ENCODE results near the gene PSMB9. TPM values are rescaled to one million over a fixed set of nuclear protein-coding genes. Genes with fewer than 3 reads are reported as not detected.

PSMB9 gene
- total RNA-seq, 1 experiment from 2014 or later: 120 TPM

- no peaks in the 10 kb centered on the region for H3K27me3 Mint-ChIP-seq (ENCODE audit: unreplicated experiment)
- no peak overlapping the region for H3K27ac Mint-ChIP-seq (ENCODE audit: unreplicated experiment)
- peaks cover 4% of the 10 kb centered on the region for H3K36me3 Mint-ChIP-seq (ENCODE audit: insufficient read depth, unreplicated experiment)
- no peak overlapping the region for H3K4me3 Mint-ChIP-seq (ENCODE audit: low read depth, unreplicated experiment)
- intact Hi-C loops (cut with micrococcal nuclease; ENCODE audit: unreplicated experiment): no loop called here
- TF ChIP-seq CTCF (IDR thresholded peaks at IDR 0.05; ENCODE audit: unreplicated experiment): no peak
- CTCF ChIA-PET: no interaction called here
- no peaks in the 10 kb centered on the region for H3K9me3 Mint-ChIP-seq (ENCODE audit: low read depth, unreplicated experiment)
- BruUV-seq (replicated peaks): no TSS peak
- H3K4me1 Mint-ChIP-seq (ENCODE audit: low read depth, unreplicated experiment): no peaks in the 10 kb centered on the region
- no peak for DNase-seq
Observed at GRCh38 chr6:32829495-32829894, 24.5 kb upstream of the PSMB9 start.

GRCh38 chr6:32830017-32830416 is 24.0 kb upstream of the PSMB9 start:
- Mint-ChIP-seq H3K4me1 (ENCODE audit: low read depth, unreplicated experiment) (no peaks in the 10 kb centered on the region), H3K4me3 (ENCODE audit: low read depth, unreplicated experiment) (no peak overlapping the region), H3K27me3 (ENCODE audit: unreplicated experiment) (no peaks in the 10 kb centered on the region), H3K9me3 (ENCODE audit: low read depth, unreplicated experiment) (no peaks in the 10 kb centered on the region), H3K36me3 (ENCODE audit: insufficient read depth, unreplicated experiment) (peaks cover 10% of the 10 kb centered on the region), H3K27ac (ENCODE audit: unreplicated experiment) (no peak overlapping the region)
- BruUV-seq (replicated peaks): no TSS peak
- CTCF ChIA-PET: no interaction called here
- no peak for TF ChIP-seq CTCF (IDR thresholded peaks at IDR 0.05; ENCODE audit: unreplicated experiment)
- intact Hi-C loops (cut with micrococcal nuclease; ENCODE audit: unreplicated experiment): no loop called here
- no peak for DNase-seq

- intact Hi-C loops (cut with micrococcal nuclease; ENCODE audit: unreplicated experiment): no loop called here
- no peak for DNase-seq
- Mint-ChIP-seq H3K9me3 (ENCODE audit: low read depth, unreplicated experiment) (no peaks in the 10 kb centered on the region), H3K27me3 (ENCODE audit: unreplicated experiment) (no peaks in the 10 kb centered on the region), H3K4me3 (ENCODE audit: low read depth, unreplicated experiment) (no peak overlapping the region), H3K36me3 (ENCODE audit: insufficient read depth, unreplicated experiment) (peaks cover 15% of the 10 kb centered on the region), H3K4me1 (ENCODE audit: low read depth, unreplicated experiment) (no peaks in the 10 kb centered on the region), H3K27ac (ENCODE audit: unreplicated experiment) (no peak overlapping the region)
- no TSS peak for BruUV-seq (replicated peaks)
- TF ChIP-seq CTCF (IDR thresholded peaks at IDR 0.05; ENCODE audit: unreplicated experiment): no peak
- CTCF ChIA-PET: no interaction called here
Observed at GRCh38 chr6:32830936-32831335, 23.1 kb upstream of the PSMB9 start.

GRCh38 chr6:32832535-32832934 is 21.5 kb upstream of the PSMB9 start:
- Mint-ChIP-seq H3K27me3 (ENCODE audit: unreplicated experiment) (no peaks in the 10 kb centered on the region), H3K27ac (ENCODE audit: unreplicated experiment) (no peak overlapping the region), H3K4me3 (ENCODE audit: low read depth, unreplicated experiment) (no peak overlapping the region), H3K4me1 (ENCODE audit: low read depth, unreplicated experiment) (peaks cover 12% of the 10 kb centered on the region), H3K36me3 (ENCODE audit: insufficient read depth, unreplicated experiment) (peaks cover 18% of the 10 kb centered on the region), H3K9me3 (ENCODE audit: low read depth, unreplicated experiment) (no peaks in the 10 kb centered on the region)
- TF ChIP-seq CTCF (IDR thresholded peaks at IDR 0.05; ENCODE audit: unreplicated experiment): no peak
- intact Hi-C loops (cut with micrococcal nuclease; ENCODE audit: unreplicated experiment): no loop called here
- DNase-seq: no peak
- CTCF ChIA-PET: no interaction called here
- BruUV-seq (replicated peaks): no TSS peak

GRCh38 chr6:32833664-32834063 is 20.3 kb upstream of the PSMB9 start:
- DNase-seq: no peak
- no peak overlapping the region for H3K27ac Mint-ChIP-seq (ENCODE audit: unreplicated experiment)
- no peak for TF ChIP-seq CTCF (IDR thresholded peaks at IDR 0.05; ENCODE audit: unreplicated experiment)
- intact Hi-C loops (cut with micrococcal nuclease; ENCODE audit: unreplicated experiment): no loop called here
- TSS peak; percentile 1 for BruUV-seq (replicated peaks)
- peaks cover 13% of the 10 kb centered on the region for H3K4me1 Mint-ChIP-seq (ENCODE audit: low read depth, unreplicated experiment)
- H3K36me3 Mint-ChIP-seq (ENCODE audit: insufficient read depth, unreplicated experiment): peaks cover 28% of the 10 kb centered on the region
- no peak overlapping the region for H3K4me3 Mint-ChIP-seq (ENCODE audit: low read depth, unreplicated experiment)
- CTCF ChIA-PET: no interaction called here
- H3K27me3 Mint-ChIP-seq (ENCODE audit: unreplicated experiment): no peaks in the 10 kb centered on the region
- no peaks in the 10 kb centered on the region for H3K9me3 Mint-ChIP-seq (ENCODE audit: low read depth, unreplicated experiment)

Data from Calu3 (cell line).